HEK293T (cell line): ENCODE data around the gene PPP1R12B.

Experiments
- BHLHE40 ChIP-seq: fragments of 450-650 bp; IDR thresholded peaks from 2 replicates; pipeline ENCODE4 v1.6.1; 2016; ENCODE audit warnings: mild to moderate bottlenecking, moderate library complexity, borderline replicate concordance
- PKNOX1 ChIP-seq: fragments of 450-650 bp; IDR thresholded peaks from 2 replicates; pipeline ENCODE4 v1.6.1; 2016
- SP1 ChIP-seq: fragments of 450-650 bp; IDR thresholded peaks from 2 replicates; pipeline ENCODE4 v1.6.1; 2017
- SUZ12 ChIP-seq: fragments of 450-650 bp; IDR thresholded peaks from 2 replicates; pipeline ENCODE4 v1.6.1; 2016; ENCODE audit warnings: mild to moderate bottlenecking

GRCh38 chr1:202624088-202624780, 275.7 kb downstream of the PPP1R12B start:
- TF ChIP-seq SP1 (no peak), BHLHE40 (no peak), SUZ12 (no peak), PKNOX1 (no peak)
